Lung (tissue), 12 donors: ENCODE results near the gene UNC13A. TPM values are rescaled to one million over a fixed set of nuclear protein-coding genes. Genes with fewer than 3 reads are reported as not detected.

Experiments
- ATAC-seq: fragments of 200-7000 bp; cut with Tn5 transposase; one replicate; pipeline ENCODE4 v1.9.1; 2020; ENCODE audit warnings: moderate number of reproducible peaks; ENCODE audit not compliant: insufficient read depth, low FRiP score
- DNase-seq, 3 donors: peaks; one replicate each; pipeline ENCODE4 v3.0.0-alpha.2; 2013 to 2017
- H3K27ac ChIP-seq, 2 donors: one replicate each; pipeline ENCODE4 v1.5.1; 2013; ENCODE audit warnings: mild to moderate bottlenecking in 2 of 2, moderate library complexity in 2 of 2, control low read depth in 1 of 2, inconsistent platforms in 1 of 2, low read depth in 1 of 2, low read length in 1 of 2
- H3K27me3 ChIP-seq, 3 donors: one replicate each; pipeline ENCODE4 v1.5.1; 2013; ENCODE audit warnings: low read length in 2 of 3; ENCODE audit not compliant: control insufficient read depth in 3 of 3, insufficient read depth in 3 of 3
- H3K36me3 ChIP-seq, 4 donors: one replicate each; pipeline ENCODE4 v1.5.1; 2013; ENCODE audit warnings: low read length in 4 of 4, mild to moderate bottlenecking in 1 of 4, moderate library complexity in 1 of 4; ENCODE audit not compliant: control insufficient read depth in 4 of 4, insufficient read depth in 4 of 4
- H3K4me1 ChIP-seq, 5 donors: one replicate each; pipeline ENCODE4 v1.5.1; 2013; ENCODE audit warnings: low read length in 5 of 5, mild to moderate bottlenecking in 2 of 5, moderate library complexity in 1 of 5; ENCODE audit not compliant: control insufficient read depth in 5 of 5, insufficient read depth in 5 of 5
- H3K4me3 ChIP-seq: one replicate; pipeline ENCODE4 v1.5.1; 2013; ENCODE audit warnings: mild to moderate bottlenecking, control low read depth, moderate library complexity
- H3K9ac ChIP-seq, 2 donors: one replicate each; pipeline ENCODE4 v1.5.1; 2013; ENCODE audit warnings: low read length in 2 of 2, control low read depth in 1 of 2; ENCODE audit not compliant: insufficient read depth in 1 of 2
- H3K9me3 ChIP-seq, 4 donors: one replicate each; pipeline ENCODE4 v1.5.1; 2013; ENCODE audit warnings: low read length in 3 of 4, mild to moderate bottlenecking in 1 of 4, moderate library complexity in 1 of 4; ENCODE audit not compliant: control insufficient read depth in 4 of 4, insufficient read depth in 3 of 4
- CTCF ChIP-seq: IDR thresholded peaks from 2 replicates; pipeline ENCODE4 v1.5.1; 2012; ENCODE audit warnings: mild to moderate bottlenecking; ENCODE audit errors: control extremely low read depth, extremely low read depth
- WGBS, 2 donors: extraction: QIAGEN DNeasy Blood & Tissue Kit; methylation state at CpG; one replicate each; pipeline ENCODE4 v1.1.7; 2013; 5-methylcytosine and 5-hydroxymethylcytosine counted together
- polyA plus RNA-seq, 2 donors: library from polyadenylated mRNA; stranded (reverse); fragments of 200-250 nt; gene quantifications; one replicate each; pipeline ENCODE4 v1.2.1, GENCODE V29; 2013
- total RNA-seq, 2 donors: library from RNA; depleted of rRNA in 1 of 2; stranded (reverse); fragments of >200 nt in 1 of 2; gene quantifications; one replicate each; pipeline ENCODE4 v1.2.1, GENCODE V29; 2014 to 2021
- donor health status: control.
- donor health status: control.
- donor health status: Bipolar disorder and iron deficiency.
- donor health status: healthy.
- donor health status: DM: yes; HTN: yes; CAD: no.

UNC13A gene
- total and polyA plus RNA-seq, 4 donors = 0.14 to 0.31 (median 0.27) TPM

GRCh38 chr19:17555929-17556813 lies 132.0 kb downstream of the UNC13A start:
- H3K4me1 ChIP-seq = peaks cover 0 to 15% (median 4%) of the 10 kb centered on the region in 5 donors
- peak overlapping the region; percentile 56 to 86 for H3K27ac ChIP-seq
- WGBS, 2 donors = 7 to 8% methylated on average over 45 to 46 of the region's 46 CpGs

GRCh38 chr19:17555480-17555928 lies 132.7 kb downstream of the UNC13A start, which contains the start of gene COLGALT1:
Gene COLGALT1, plus strand, starts transcription at chr19:17555649. Its CDS starts 65 bp downstream, at chr19:17555714.
- Histone ChIP-seq H3K27ac (peak within 1 kb of the TSS; percentile 56 to 86), H3K4me1 (peaks cover 0 to 15% (median 4%) of the 10 kb centered on the region in 5 donors), H3K27me3 (no peaks in the 10 kb centered on the region), H3K9ac (peak within 1 kb of the TSS in 1 of 2 donors; percentile 30), H3K36me3 (peaks cover 0 to 13% (median 9%) of the 10 kb centered on the region in 4 donors), H3K9me3 (no peaks in the 10 kb centered on the region), H3K4me3 (peak within 1 kb of the TSS; percentile 97)
- 0% methylated on average over 55 to 64 of the region's 64 CpGs for WGBS, 2 donors
- peak; percentile 96 to 98 (median 98) for DNase-seq
- no peak for TF ChIP-seq CTCF
- peak; percentile 93 for ATAC-seq

More at GRCh38 chr19:17555929-17556813, 132.0 kb downstream of the UNC13A start:
- DNase-seq (peak; percentile 45 to 57 (median 48)), ATAC-seq (peak; percentile 54)
- Histone ChIP-seq H3K9me3 (no peaks in the 10 kb centered on the region), H3K4me3 (peak overlapping the region; percentile 97), H3K27me3 (no peaks in the 10 kb centered on the region), H3K36me3 (peaks cover 0 to 15% (median 11%) of the 10 kb centered on the region in 4 donors), H3K9ac (peak overlapping the region in 1 of 2 donors; percentile 30)
- no peak for TF ChIP-seq CTCF

- H3K4me3 ChIP-seq = no peak overlapping the region
- no peak overlapping the region for H3K9ac ChIP-seq
- no peaks in the 10 kb centered on the region for H3K27me3 ChIP-seq
- 13 to 19% methylated on average over 19 of the region's 19 CpGs for WGBS, 2 donors
- ATAC-seq (no peak), DNase-seq (no peak)
- H3K27ac ChIP-seq = peak overlapping the region in 1 of 2 donors; percentile 76
- peaks cover 0 to 8% (median 5%) of the 10 kb centered on the region in 4 donors for H3K36me3 ChIP-seq
- no peaks in the 10 kb centered on the region for H3K9me3 ChIP-seq
- H3K4me1 ChIP-seq = peaks cover 0 to 15% (median 4%) of the 10 kb centered on the region in 5 donors
- TF ChIP-seq CTCF = no peak
Measured at GRCh38 chr19:17554968-17555479, 133.1 kb downstream of the UNC13A start.
